UCSD-AML1 (cell line): Measurements from ENCODE around the gene NTNG1.
A peak's percentile ranks its signal among the peaks of the same experiment; 100 is the strongest.
"Not testable (repeated sequence)": the region's sequence is repeated elsewhere in the genome, so short reads cannot be mapped to it uniquely, and the experiment has no call there.

Experiments
- DNase-seq: peaks from one replicate; lab custom pipeline; 2025; ENCODE audit not compliant: unreplicated experiment; lab: John Stamatoyannopoulos, UW

Gene NTNG1

DNA sequence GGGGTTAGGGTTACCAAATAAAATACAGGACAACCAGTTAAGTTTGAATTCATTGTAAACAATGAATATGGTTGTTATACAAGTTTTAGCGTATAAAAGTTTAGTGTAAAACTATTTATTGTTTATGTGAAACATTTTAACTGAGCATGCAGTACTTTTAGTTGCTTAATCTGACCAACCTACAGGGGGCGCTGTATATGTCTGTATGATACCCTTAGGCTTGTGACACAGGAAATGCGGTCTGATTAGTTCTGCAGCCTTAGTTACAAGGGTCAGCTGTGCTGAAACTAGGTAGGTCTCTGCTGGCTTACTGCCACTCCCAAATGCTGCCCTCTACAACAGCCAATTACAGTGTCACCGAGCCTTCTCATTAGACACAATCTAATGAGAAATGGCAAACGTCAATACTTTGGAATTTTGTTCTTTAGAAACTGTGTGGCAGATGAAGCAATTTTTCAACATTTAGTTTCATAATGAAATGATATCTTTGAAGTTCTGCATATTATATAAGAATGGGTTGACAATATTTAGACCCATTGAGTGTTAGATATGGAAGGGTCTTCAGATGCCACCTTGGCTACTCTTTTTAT, 56.2 kb downstream of the NTNG1 start:
- DNase-seq: peak; percentile 11

- no peak for DNase-seq
Observed at GRCh38 chr1:107198561-107198960, 57.7 kb downstream of the NTNG1 start.

DNA sequence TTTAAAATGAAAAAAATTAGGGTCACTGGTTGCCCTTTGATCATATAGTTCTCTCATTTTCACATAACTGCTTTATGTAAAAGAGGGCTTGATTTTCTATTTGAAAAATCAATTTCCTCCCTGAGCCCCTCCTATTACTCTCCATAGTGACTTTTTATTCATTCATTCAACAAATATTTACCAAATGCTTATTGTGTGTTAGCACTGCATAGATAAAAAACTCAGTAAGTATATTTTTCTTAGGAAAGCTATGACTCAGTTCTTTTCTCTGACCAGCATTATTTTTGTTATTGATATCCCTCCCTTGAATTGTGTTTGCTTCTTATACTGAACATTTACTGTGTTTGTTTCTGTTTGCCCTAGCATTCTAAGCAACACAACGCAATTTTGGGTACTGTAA, 59.8 kb downstream of the NTNG1 start:
- DNase-seq: no peak

GRCh38 chr1:107202007-107202406, 61.2 kb downstream of the NTNG1 start:
- DNase-seq: no peak

GRCh38 chr1:107213225-107213624, 72.4 kb downstream of the NTNG1 start:
- DNase-seq: no peak

DNA sequence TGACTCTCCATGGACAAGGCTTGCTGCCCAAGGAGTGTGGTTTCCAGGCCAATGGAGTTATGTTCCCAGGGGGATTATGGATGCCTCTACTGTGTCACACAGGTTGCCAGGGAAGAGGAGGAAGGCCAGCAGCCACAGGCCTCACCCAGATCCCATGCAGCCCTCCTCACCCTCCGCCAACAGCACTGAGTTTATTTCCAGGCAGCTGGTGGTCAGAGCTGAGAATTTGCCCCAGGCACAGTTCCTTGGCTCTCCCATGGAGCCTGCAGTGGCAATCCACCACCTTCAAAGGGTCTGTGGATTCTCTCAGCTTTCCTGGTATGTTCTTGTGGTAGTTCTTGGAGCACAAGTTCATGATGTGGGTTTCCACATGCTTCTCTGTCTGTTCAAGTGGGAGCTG, 79.2 kb downstream of the NTNG1 start:
- DNase-seq: no peak

DNA sequence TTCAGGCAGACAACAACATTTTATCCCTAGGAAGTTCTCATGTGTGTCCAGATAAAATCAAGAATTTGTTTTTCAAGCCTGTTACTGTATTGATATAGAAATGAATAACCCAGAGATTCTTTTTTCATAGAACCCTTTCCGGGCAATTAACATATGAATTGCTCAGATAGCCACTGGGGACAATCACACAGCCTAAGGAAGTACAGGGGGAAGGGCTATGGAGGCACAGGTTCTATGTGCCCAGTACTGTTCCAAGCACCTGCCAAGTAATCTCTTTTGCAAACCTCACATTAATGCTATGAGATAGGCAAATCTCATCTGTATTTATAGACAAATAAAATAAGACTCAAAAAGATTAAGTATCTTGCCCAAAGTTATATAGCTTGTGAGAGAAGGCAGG, 84.9 kb downstream of the NTNG1 start:
- DNase-seq: no peak

DNA sequence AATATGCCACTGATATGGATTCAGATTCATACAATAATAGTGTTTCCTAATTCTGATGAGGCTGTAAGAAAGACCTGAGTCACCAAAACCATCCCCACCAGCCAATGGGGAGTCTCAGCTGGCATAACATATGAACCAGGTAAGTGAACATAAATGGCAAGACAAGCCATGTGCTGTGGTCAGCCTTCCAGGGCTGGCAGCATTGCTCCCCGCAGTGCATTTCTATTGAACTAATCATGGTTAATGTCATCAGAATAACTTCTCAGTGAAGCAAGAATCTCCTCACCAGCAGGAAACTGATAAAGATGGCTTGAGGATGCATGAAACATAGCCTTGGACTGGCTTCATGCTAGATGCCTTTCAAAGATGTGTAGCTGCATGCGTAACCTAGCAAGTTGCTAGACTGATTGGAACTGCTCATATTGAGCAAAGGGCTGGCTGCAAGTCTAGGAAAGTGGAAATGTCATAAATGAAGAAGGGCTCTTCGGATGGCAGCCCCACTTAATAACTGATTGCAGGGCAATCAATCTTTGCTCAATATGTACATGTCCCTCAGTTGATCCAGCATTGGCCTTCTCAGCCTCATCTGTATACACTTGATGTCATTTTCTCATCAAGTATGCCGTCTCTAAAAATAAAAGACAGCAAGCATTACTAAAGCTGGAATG, 88.0 kb downstream of the NTNG1 start:
- DNase-seq: no peak

DNA sequence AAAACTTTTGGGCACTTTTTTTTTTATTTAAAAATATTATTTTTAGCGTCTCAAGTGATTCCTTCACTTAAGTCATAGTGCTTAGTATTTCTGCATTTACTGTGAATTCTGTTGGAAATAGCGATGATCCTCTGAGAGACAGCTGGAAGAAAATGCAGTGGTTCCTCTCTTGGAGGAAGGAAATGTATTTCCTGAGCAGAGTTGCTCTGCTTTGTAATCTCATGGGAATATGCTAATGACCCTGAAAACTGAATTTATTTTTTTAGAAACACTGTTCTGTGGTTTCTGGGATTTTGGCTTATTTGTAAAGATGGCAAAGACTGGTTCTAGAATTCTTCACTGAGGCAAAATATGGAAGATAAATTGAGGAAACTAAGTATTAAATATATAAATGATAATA, 88.9 kb downstream of the NTNG1 start:
- DNase-seq: no peak

- no peak for DNase-seq
Observed at GRCh38 chr1:107230121-107230520, 89.3 kb downstream of the NTNG1 start.

DNA sequence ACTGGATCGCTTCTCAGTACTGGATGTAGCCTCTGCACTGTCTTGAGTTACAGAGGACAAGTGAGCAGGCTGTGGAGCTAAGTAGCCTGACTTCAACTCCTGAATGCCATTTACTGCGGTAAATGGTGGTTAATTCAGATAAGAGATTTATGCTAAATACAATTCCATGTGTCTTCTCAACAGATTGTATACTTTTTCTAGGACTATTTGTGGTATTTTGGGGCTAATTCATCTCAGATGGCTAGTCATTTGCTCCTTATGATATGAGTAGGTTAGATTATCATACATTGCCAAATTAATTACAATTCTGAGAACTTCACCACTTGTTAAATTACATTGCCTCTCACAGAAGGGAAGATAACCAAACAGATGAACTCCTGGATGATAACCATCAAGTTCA, 90.5 kb downstream of the NTNG1 start:
- no peak for DNase-seq

- DNase-seq: no peak
Observed at GRCh38 chr1:107232426-107232825, 91.6 kb downstream of the NTNG1 start.

DNA sequence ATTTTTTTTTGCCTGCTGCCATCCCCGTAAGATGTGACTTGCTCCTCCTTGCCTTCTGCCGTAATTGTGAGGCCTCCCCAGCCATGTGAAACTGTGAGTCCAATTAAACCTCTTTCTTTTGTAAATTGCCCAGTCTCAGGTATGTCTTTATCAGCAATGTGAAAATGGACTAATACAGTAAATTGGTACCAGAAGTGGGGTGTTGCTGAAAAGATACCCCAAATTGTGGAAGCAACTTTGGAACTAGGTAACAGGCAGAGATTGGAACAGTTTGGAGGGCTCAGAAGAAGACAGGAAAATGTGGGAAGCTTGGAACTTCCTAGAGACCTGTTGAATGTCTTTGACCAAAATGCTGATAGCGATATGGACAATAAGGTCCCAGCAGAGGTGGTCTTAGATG, 95.9 kb downstream of the NTNG1 start:
- not testable (repeated sequence) for DNase-seq

- no peak for DNase-seq
Observed at GRCh38 chr1:107243461-107243860, 102.6 kb downstream of the NTNG1 start.

DNA sequence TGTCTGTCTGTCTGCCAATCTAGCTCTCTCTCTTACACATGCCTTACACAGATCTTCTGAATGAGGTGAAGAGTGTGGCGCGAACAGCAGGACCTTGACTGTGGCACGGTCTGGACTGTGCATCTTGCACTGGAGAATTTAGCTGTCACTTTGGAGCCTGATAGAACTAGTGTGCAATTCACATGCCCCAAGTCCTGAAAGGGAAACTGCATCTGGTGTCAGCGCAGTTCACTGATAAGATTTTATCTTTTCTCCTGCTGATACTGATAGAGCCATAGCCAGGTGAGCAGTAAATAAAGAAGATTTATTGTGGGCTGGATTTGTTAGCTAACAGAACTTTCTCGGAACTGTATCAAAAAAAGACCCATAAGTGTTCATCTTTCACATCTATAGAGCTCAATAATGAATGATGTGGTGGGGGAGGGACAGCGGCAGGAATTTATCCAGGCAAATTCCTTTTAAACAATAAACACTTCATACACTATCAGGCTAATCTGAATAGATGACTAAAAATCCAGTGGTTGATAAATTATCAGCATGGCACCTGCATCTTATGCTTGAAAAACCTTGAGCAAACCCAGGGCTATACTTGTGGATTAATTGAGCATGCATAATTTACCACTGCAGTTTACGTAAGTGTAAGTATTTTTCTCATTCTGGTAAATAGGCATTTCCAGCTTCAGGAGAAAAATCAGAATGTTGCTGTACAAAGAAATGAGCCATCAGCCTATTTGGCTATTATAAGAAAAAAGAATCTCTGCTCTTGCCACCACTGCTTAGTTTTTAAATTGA, 104.1 kb downstream of the NTNG1 start:
- DNase-seq: no peak

DNA sequence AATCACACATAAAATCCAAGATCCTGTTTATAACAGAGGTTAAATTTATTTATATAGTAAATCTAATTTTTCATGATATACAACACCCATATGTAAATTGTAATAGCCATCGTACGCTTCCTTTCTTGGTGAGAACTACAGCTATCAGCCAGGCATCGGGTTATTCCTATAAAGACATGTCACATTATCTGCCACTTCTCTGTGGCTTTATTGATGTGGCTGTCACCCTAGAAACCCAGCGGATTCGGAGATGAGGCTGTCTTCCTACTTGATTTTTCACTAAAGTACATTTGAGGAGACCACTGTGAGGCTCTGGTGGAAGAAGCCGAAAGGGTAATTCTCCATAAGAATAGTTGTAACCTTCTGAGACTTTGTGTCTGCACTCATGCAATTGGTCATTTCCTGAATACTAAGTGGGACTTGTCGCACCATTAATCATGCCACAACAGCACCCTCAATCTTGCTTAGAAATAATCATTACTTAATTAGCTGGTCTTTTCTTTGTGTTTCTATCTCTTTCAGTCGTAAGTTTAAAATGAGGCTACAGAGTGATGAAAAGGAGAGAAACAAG, 106.0 kb downstream of the NTNG1 start:
- no peak for DNase-seq

DNA sequence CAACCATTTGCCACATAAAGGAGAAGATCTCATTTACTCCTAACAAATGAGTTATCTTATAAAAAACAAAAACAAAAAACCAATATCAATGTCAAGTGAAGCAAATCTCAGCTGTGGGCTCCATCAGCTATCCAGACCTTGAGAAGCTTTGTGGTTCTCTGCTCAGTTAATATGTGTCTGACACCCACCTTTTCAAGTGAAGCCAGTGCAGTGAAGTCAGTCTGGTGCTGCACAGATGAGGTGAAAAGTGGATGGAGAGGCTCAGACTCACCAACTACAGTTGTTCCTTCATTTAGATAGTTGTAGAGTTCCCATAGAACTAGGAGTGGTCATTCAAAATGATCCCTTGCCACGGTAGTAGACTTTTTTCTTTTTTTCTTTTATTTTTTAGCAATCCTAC, 106.8 kb downstream of the NTNG1 start:
- DNase-seq: no peak

DNA sequence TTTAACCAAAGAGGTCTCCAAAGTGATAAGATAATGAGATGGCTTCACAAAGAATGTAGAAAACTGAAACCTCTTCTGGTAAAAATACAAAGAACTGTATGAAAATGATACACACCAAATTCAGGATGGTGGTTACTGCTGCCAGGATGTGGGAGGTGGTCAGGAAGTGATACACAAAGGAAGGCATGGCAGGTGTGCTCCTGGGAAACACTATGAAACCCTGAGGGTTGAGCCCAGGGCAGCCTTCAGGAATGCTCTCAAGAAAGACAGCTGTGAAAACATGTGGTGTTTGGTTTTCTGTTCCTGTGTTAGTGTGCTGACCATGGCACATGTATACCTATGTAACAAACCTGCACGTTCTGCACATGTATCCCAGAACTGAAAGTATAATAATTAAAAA, 109.3 kb downstream of the NTNG1 start:
- no peak for DNase-seq

DNA sequence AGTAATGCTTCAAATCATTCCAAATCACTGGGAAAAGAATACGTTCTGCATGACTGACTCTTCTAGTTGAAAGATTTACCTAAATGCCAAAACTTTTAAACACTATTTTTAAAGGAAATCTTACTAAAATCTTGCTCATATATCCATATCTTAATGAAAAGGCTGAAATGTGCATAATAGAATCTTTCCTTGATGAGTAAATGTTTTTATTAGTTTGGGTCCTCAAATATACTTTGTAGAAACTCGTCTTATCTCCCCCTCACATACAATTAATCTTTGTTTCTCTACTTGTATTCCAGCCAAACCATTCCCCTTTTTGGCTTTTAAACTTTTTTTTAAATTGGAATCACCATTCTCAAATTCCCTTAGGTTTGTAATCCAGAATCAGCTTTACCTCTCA, 110.2 kb downstream of the NTNG1 start:
- DNase-seq: no peak

DNA sequence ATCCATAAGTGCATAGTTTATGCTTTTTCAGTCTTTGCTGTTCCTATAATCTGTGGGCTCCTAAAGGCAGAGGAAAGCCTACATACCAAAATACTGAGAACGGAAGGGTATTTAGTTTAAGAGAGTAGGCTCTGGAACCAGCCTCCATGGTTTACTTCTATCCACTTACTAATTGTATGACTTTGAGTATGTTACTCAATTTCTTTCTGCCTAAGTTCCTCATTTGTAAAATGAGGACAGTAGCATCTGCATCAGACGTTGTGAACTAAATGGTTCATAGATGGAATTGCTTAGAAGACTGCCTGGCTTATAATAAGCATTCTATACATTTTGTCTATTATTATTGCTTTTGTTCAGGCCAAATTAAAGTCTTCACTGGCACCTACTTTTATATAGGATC, 111.0 kb downstream of the NTNG1 start:
- DNase-seq: no peak

GRCh38 chr1:107252271-107252670, 111.4 kb downstream of the NTNG1 start:
- no peak for DNase-seq

DNA sequence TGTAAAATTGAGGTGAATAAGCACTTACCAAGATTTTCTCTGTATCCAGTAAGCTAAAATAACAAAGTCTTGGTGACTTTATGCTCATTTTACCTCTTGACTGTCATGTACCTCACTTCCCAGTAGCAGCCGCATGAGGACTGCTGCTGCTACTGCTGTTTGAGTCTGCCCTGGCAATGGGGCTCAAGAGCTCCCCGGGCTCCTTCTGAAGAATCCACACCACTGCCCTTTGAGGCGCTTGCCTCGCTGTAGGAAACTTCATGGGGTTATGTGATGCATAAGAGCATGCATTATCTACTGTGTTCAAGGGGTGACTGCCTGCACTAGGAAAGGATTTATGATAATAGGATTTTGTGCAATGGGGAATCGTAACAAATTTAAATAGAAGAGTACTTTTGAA, 113.5 kb downstream of the NTNG1 start:
- DNase-seq: no peak
